ENCODE measurements around the gene PCDHGC5. TPM values are rescaled to one million over a fixed set of nuclear protein-coding genes. Genes with fewer than 3 reads are reported as not detected.

The PCDHGC5 gene
- 20.0 TPM for total RNA-seq

GRCh38 chr5:141488591-141489561 lies at the start of gene PCDHGC5:
PCDHGC5 (plus strand) TSS chr5:141489081; CDS start chr5:141489241, 160 bp downstream.

GRCh38 chr5:141475625-141476131 lies 13.2 kb upstream of the PCDHGC5 start, which contains the start of gene PCDHGC3:
PCDHGC3 (plus strand) TSS chr5:141475966; CDS start chr5:141476117, 151 bp downstream.

GRCh38 chr5:141484641-141485311 lies 4.1 kb upstream of the PCDHGC5 start, which contains the start of gene PCDHGC4:
PCDHGC4 (plus strand) TSS chr5:141485030; CDS start chr5:141485174, 144 bp downstream.

Other genes with a start within 250 kb of the PCDHGC5 start
- gene PCDHB15, start 243.7 kb upstream of the PCDHGC5 start, total RNA-seq: 32.9 TPM
- gene SLC25A2, start 185.0 kb upstream of the PCDHGC5 start, total RNA-seq: 0.63 TPM
- 77.3 TPM for gene TAF7, start 168.3 kb upstream of the PCDHGC5 start, total RNA-seq
- gene PCDHGA1, start 158.6 kb upstream of the PCDHGC5 start, total RNA-seq: 9.1 TPM
- 11.9 TPM for gene PCDHGA2, start 150.3 kb upstream of the PCDHGC5 start, total RNA-seq
- 11.0 TPM for gene PCDHGA3, start 145.3 kb upstream of the PCDHGC5 start, total RNA-seq
- gene PCDHGB1, start 139.0 kb upstream of the PCDHGC5 start, total RNA-seq: 20.3 TPM
- gene PCDHGA4, start 134.1 kb upstream of the PCDHGC5 start, total RNA-seq: 21.6 TPM
- gene PCDHGB2, start 129.1 kb upstream of the PCDHGC5 start, total RNA-seq: 21.9 TPM
- gene PCDHGA5, start 124.9 kb upstream of the PCDHGC5 start, total RNA-seq: 17.8 TPM
- gene PCDHGB3, start 118.8 kb upstream of the PCDHGC5 start, total RNA-seq: 31.0 TPM
- gene PCDHGA6, start 115.2 kb upstream of the PCDHGC5 start, total RNA-seq: 29.1 TPM
- 23.8 TPM for gene PCDHGA7, start 106.3 kb upstream of the PCDHGC5 start, total RNA-seq
- 35.4 TPM for gene PCDHGB4, start 101.4 kb upstream of the PCDHGC5 start, total RNA-seq
- gene PCDHGA8, start 96.4 kb upstream of the PCDHGC5 start, total RNA-seq: 30.0 TPM
- gene PCDHGB5, start 91.1 kb upstream of the PCDHGC5 start, total RNA-seq: 41.6 TPM
- gene PCDHGA9, start 86.3 kb upstream of the PCDHGC5 start, total RNA-seq: 38.2 TPM
- gene PCDHGB6, start 81.1 kb upstream of the PCDHGC5 start, total RNA-seq: 35.4 TPM
- 36.3 TPM for gene PCDHGA10, start 76.1 kb upstream of the PCDHGC5 start, total RNA-seq
- gene PCDHGB7, start 71.4 kb upstream of the PCDHGC5 start, total RNA-seq: 43.5 TPM
- 40.4 TPM for gene PCDHGA11, start 68.0 kb upstream of the PCDHGC5 start, total RNA-seq
- gene PCDHGA12, start 58.6 kb upstream of the PCDHGC5 start, total RNA-seq: 26.9 TPM
- 62.3 TPM for gene PCDHGC3, start 13.1 kb upstream of the PCDHGC5 start, total RNA-seq
- gene PCDHGC4, start 4.1 kb upstream of the PCDHGC5 start, total RNA-seq: 91.7 TPM
- 39.8 TPM for gene DIAPH1, start 129.9 kb downstream of the PCDHGC5 start, total RNA-seq
- 81.7 TPM for gene HDAC3, start 147.8 kb downstream of the PCDHGC5 start, total RNA-seq
- gene RELL2, start 147.9 kb downstream of the PCDHGC5 start, total RNA-seq: 9.1 TPM
- gene FCHSD1, start 162.3 kb downstream of the PCDHGC5 start, total RNA-seq: 9.4 TPM
- gene ARAP3, start 193.1 kb downstream of the PCDHGC5 start, total RNA-seq: 9.1 TPM